Measurements from ENCODE around the gene NCAPG2.

NCAPG2 gene

DNA sequence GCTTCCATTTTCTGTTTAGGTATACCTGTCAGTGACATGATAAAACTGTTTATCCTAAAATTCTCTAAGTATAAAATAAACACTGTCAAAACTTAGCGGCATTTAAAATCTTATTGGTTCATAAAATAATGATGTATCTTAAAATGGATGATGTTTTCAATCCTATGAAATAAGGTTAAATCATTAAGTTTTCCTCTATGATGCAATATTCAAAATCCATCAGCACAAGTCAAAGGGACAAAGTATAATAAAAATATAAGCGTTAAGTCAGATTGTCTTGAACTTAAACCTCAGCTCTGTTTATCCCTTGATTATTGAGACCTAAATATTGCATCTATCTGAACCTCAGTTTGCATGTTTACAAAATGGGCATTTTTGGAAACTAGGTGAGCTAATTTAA is 46.6 kb upstream of the NCAPG2 start:
- TF ChIP-seq EZH2 (IDR thresholded peaks at IDR 0.05; ENCODE audit: borderline replicate concordance, low read depth, low read length, severe bottlenecking): no peak
- TF ChIP-seq, protein P1, sequence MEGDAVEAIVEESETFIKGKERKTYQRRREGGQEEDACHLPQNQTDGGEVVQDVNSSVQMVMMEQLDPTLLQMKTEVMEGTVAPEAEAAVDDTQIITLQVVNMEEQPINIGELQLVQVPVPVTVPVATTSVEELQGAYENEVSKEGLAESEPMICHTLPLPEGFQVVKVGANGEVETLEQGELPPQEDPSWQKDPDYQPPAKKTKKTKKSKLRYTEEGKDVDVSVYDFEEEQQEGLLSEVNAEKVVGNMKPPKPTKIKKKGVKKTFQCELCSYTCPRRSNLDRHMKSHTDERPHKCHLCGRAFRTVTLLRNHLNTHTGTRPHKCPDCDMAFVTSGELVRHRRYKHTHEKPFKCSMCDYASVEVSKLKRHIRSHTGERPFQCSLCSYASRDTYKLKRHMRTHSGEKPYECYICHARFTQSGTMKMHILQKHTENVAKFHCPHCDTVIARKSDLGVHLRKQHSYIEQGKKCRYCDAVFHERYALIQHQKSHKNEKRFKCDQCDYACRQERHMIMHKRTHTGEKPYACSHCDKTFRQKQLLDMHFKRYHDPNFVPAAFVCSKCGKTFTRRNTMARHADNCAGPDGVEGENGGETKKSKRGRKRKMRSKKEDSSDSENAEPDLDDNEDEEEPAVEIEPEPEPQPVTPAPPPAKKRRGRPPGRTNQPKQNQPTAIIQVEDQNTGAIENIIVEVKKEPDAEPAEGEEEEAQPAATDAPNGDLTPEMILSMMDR (IDR thresholded peaks at IDR 0.05; ENCODE audit: borderline replicate concordance, extremely low read depth, low read length, poor library complexity, severe bottlenecking): no peak
- no peaks in the 10 kb centered on the region for H3K4me1 ChIP-seq (ENCODE audit: insufficient read depth, low read length)
- no peak for ATAC-seq (ENCODE audit: insufficient read depth, low read depth)

GRCh38 chr7:158750702-158751101 is 46.1 kb upstream of the NCAPG2 start:
- DNase-seq (no peak), ATAC-seq (ENCODE audit: insufficient read depth, low read depth) (no peak)
- Histone ChIP-seq H3K4me3 (ENCODE audit: low read depth in 1 of 2, low read length in 2 of 2) (no peak overlapping the region), H3K27ac (ENCODE audit: low read length) (no peak overlapping the region), H3K27me3 (ENCODE audit: insufficient read depth, low read length, poor library complexity) (no peaks in the 10 kb centered on the region), H3K9me3 (ENCODE audit: insufficient read depth, low read length, severe bottlenecking) (no peaks in the 10 kb centered on the region), H3K9ac (ENCODE audit: low read depth, low read length) (no peak overlapping the region), H4K20me1 (ENCODE audit: insufficient read depth, low read length) (no peaks in the 10 kb centered on the region), H3K79me2 (ENCODE audit: insufficient read depth, low read length) (no peaks in the 10 kb centered on the region), H3K4me1 (ENCODE audit: insufficient read depth, low read length) (no peaks in the 10 kb centered on the region), H2AFZ (ENCODE audit: low read depth, low read length) (no peak overlapping the region), H3K4me2 (ENCODE audit: insufficient read depth, low read length) (no peak overlapping the region), H3K36me3 (ENCODE audit: insufficient read depth, low read length) (peaks cover 88% of the 10 kb centered on the region)
- TF ChIP-seq, protein P1 (IDR thresholded peaks at IDR 0.05; ENCODE audit: borderline replicate concordance, extremely low read depth, low read length, poor library complexity, severe bottlenecking): no peak
- no peak for TF ChIP-seq EZH2 (IDR thresholded peaks at IDR 0.05; ENCODE audit: borderline replicate concordance, low read depth, low read length, severe bottlenecking)

More for the DNA sequence above, 46.6 kb upstream of the NCAPG2 start:
- Histone ChIP-seq H3K79me2 (ENCODE audit: insufficient read depth, low read length) (no peaks in the 10 kb centered on the region), H3K4me2 (ENCODE audit: insufficient read depth, low read length) (no peak overlapping the region), H3K27ac (ENCODE audit: low read length) (no peak overlapping the region), H3K4me3 (ENCODE audit: low read depth in 1 of 2, low read length in 2 of 2) (no peak overlapping the region), H3K9me3 (ENCODE audit: insufficient read depth, low read length, severe bottlenecking) (no peaks in the 10 kb centered on the region), H2AFZ (ENCODE audit: low read depth, low read length) (no peak overlapping the region), H3K9ac (ENCODE audit: low read depth, low read length) (no peak overlapping the region), H4K20me1 (ENCODE audit: insufficient read depth, low read length) (no peaks in the 10 kb centered on the region), H3K27me3 (ENCODE audit: insufficient read depth, low read length, poor library complexity) (no peaks in the 10 kb centered on the region), H3K36me3 (ENCODE audit: insufficient read depth, low read length) (peaks cover 87% of the 10 kb centered on the region)
- no peak for DNase-seq

DNA sequence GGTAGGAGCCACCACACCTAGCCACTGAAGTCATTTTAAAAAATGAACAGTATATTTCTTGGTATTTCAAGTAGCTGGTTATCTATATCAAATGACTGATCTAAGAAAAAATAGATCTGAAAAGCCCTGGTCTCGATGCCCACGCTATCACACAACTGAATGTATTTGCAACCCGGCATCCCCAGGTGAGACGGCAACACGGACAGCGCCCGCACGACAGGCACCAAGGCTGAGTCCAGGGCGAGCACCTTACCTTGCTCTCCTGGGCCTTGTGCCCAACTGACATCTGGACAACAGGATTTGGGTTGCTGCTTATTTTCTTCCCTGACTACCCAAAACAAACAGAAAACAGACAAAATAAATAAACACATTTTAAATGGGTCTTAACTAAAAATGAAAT is 44.8 kb upstream of the NCAPG2 start:
- H3K36me3 ChIP-seq (ENCODE audit: insufficient read depth, low read length): peaks cover 89% of the 10 kb centered on the region
- no peak overlapping the region for H3K9ac ChIP-seq (ENCODE audit: low read depth, low read length)
- no peaks in the 10 kb centered on the region for H3K27me3 ChIP-seq (ENCODE audit: insufficient read depth, low read length, poor library complexity)
- no peaks in the 10 kb centered on the region for H3K79me2 ChIP-seq (ENCODE audit: insufficient read depth, low read length)
- H2AFZ ChIP-seq (ENCODE audit: low read depth, low read length): no peak overlapping the region
- no peaks in the 10 kb centered on the region for H3K9me3 ChIP-seq (ENCODE audit: insufficient read depth, low read length, severe bottlenecking)
- no peak overlapping the region for H3K27ac ChIP-seq (ENCODE audit: low read length)
- H3K4me1 ChIP-seq (ENCODE audit: insufficient read depth, low read length): no peaks in the 10 kb centered on the region
- H4K20me1 ChIP-seq (ENCODE audit: insufficient read depth, low read length): no peaks in the 10 kb centered on the region
- no peak overlapping the region for H3K4me2 ChIP-seq (ENCODE audit: insufficient read depth, low read length)
- TF ChIP-seq EZH2 (IDR thresholded peaks at IDR 0.05; ENCODE audit: borderline replicate concordance, low read depth, low read length, severe bottlenecking): no peak
- TF ChIP-seq, protein P1 (IDR thresholded peaks at IDR 0.05; ENCODE audit: borderline replicate concordance, extremely low read depth, low read length, poor library complexity, severe bottlenecking): no peak
- DNase-seq: no peak
- H3K4me3 ChIP-seq (ENCODE audit: low read depth in 1 of 2, low read length in 2 of 2): no peak overlapping the region
- no peak for ATAC-seq (ENCODE audit: insufficient read depth, low read depth)

- no peaks in the 10 kb centered on the region for H4K20me1 ChIP-seq (ENCODE audit: insufficient read depth, low read length)
- no peak overlapping the region for H3K9ac ChIP-seq (ENCODE audit: low read depth, low read length)
- peaks cover 92% of the 10 kb centered on the region for H3K36me3 ChIP-seq (ENCODE audit: insufficient read depth, low read length)
- DNase-seq: no peak
- no peak overlapping the region for H3K4me3 ChIP-seq (ENCODE audit: low read depth in 1 of 2, low read length in 2 of 2)
- H3K4me2 ChIP-seq (ENCODE audit: insufficient read depth, low read length): no peak overlapping the region
- no peak for ATAC-seq (ENCODE audit: insufficient read depth, low read depth)
- no peaks in the 10 kb centered on the region for H3K9me3 ChIP-seq (ENCODE audit: insufficient read depth, low read length, severe bottlenecking)
- no peak overlapping the region for H2AFZ ChIP-seq (ENCODE audit: low read depth, low read length)
- no peak for TF ChIP-seq EZH2 (IDR thresholded peaks at IDR 0.05; ENCODE audit: borderline replicate concordance, low read depth, low read length, severe bottlenecking)
- TF ChIP-seq, protein P1 (IDR thresholded peaks at IDR 0.05; ENCODE audit: borderline replicate concordance, extremely low read depth, low read length, poor library complexity, severe bottlenecking): no peak
- no peak overlapping the region for H3K27ac ChIP-seq (ENCODE audit: low read length)
- no peaks in the 10 kb centered on the region for H3K79me2 ChIP-seq (ENCODE audit: insufficient read depth, low read length)
- H3K4me1 ChIP-seq (ENCODE audit: insufficient read depth, low read length): no peaks in the 10 kb centered on the region
- no peaks in the 10 kb centered on the region for H3K27me3 ChIP-seq (ENCODE audit: insufficient read depth, low read length, poor library complexity)
Measured at GRCh38 chr7:158748335-158748734, 43.7 kb upstream of the NCAPG2 start.
